GM15510 (cell line): ENCODE measurements around the gene FAM90A1.
"Not testable (repeated sequence)": the region's sequence is repeated elsewhere in the genome, so short reads cannot be mapped to it uniquely, and the experiment has no call there.

Experiments
- POLR2A ChIP-seq: IDR thresholded peaks from 3 replicates; pipeline ENCODE4 v1.6.1; 2011; ENCODE audit warnings: borderline replicate concordance; ENCODE audit not compliant: insufficient read length; ENCODE audit errors: extremely low read depth

Gene FAM90A1

GRCh38 chr12:8226992-8227731 lies at the start of gene FAM90A1:
Gene FAM90A1 (minus strand): TSS chr12:8227618. CDS start chr12:8224832, 2,786 bp downstream.
- not testable (repeated sequence) for TF ChIP-seq POLR2A

- peak; percentile 22 for TF ChIP-seq POLR2A
Observed at GRCh38 chr12:8242880-8243681, 15.7 kb upstream of the FAM90A1 start.

- TF ChIP-seq POLR2A: no peak
Observed at GRCh38 chr12:8226355-8226754, 1.1 kb downstream of the FAM90A1 start.

GRCh38 chr12:8179989-8180585 lies 47.3 kb downstream of the FAM90A1 start:
- peak; percentile 43 for TF ChIP-seq POLR2A
